ENCODE data around the gene STRA6. TPM values are rescaled to one million over a fixed set of nuclear protein-coding genes. Genes with fewer than 3 reads are reported as not detected.

STRA6 gene
- total and polyA plus RNA-seq, 2 of the 8 experiments (the other 6 are each of a cell fraction or from before 2014, with no cell fraction given), result 9.3 to 14.5 TPM

- no peak for TF ChIP-seq CHD7 (IDR thresholded peaks at IDR 0.05; ENCODE audit: insufficient replicate concordance, low read length)
- no peak for TF ChIP-seq BACH1 (IDR thresholded peaks at IDR 0.05; ENCODE audit: low read length)
- no peak for TF ChIP-seq RFX5 (IDR thresholded peaks at IDR 0.05; ENCODE audit: borderline replicate concordance, low read depth, low read length)
Observed at GRCh38 chr15:74209997-74210671, 7.5 kb upstream of the STRA6 start (continued).

Measured in H1 (cell line).